ENCODE measurements around the gene PEX19.

PEX19 gene

GRCh38 chr1:160237558-160237957, 47.4 kb downstream of the PEX19 start:
- DNase-seq: no peak

GRCh38 chr1:160236806-160237205, 48.1 kb downstream of the PEX19 start:
- DNase-seq: no peak

- DNase-seq: no peak
These were observed 52.0 kb downstream of the PEX19 start for GRCh38 chr1:160232911-160233310.

GRCh38 chr1:160228431-160228830, 56.5 kb downstream of the PEX19 start:
- DNase-seq: no peak

- no peak for DNase-seq
These were observed 57.4 kb downstream of the PEX19 start for GRCh38 chr1:160227561-160227960.

- DNase-seq: no peak
These were observed 57.9 kb downstream of the PEX19 start for GRCh38 chr1:160227034-160227433.

Data from stimulated activated CD4-positive, alpha-beta T cell treated with anti-CD3 and anti-CD28 coated beads, Interleukin-4, amount 100 ng/mL, for 4 hours (primary cell).